NCI-H1417 treated with DMSO at 0.1 percent for 48 hours (cell line): ENCODE data around the gene BPIFB2.

ENCODE experiments used
- DNase-seq: peaks from one replicate; lab custom pipeline; 2025; lab: John Stamatoyannopoulos, UW

Gene BPIFB2

GRCh38 chr20:33022694-33023438 is 15.4 kb downstream of the BPIFB2 start:
- no peak for DNase-seq

GRCh38 chr20:33023439-33024242 is 16.1 kb downstream of the BPIFB2 start:
- DNase-seq, result no peak

GRCh38 chr20:33024243-33024560 is 16.7 kb downstream of the BPIFB2 start:
- no peak for DNase-seq

- DNase-seq, result no peak
Measured at GRCh38 chr20:33024609-33025317, 17.3 kb downstream of the BPIFB2 start.

- DNase-seq, result no peak
Measured at GRCh38 chr20:33025318-33025876, 17.9 kb downstream of the BPIFB2 start.

- no peak for DNase-seq
Measured at GRCh38 chr20:33026072-33026778, 18.7 kb downstream of the BPIFB2 start.

GRCh38 chr20:33026779-33027759 is 19.6 kb downstream of the BPIFB2 start:
- no peak for DNase-seq

GRCh38 chr20:33027769-33028751 is 20.6 kb downstream of the BPIFB2 start:
- DNase-seq, result no peak

- no peak for DNase-seq
Measured at GRCh38 chr20:33028875-33029274, 21.4 kb downstream of the BPIFB2 start.

GRCh38 chr20:33030076-33030475 is 22.6 kb downstream of the BPIFB2 start:
- DNase-seq, result no peak

- DNase-seq, result no peak
Measured at GRCh38 chr20:33030569-33030968, 23.1 kb downstream of the BPIFB2 start.

- DNase-seq, result no peak
Measured at GRCh38 chr20:33031531-33031930, 24.0 kb downstream of the BPIFB2 start, which contains the start of gene BPIFB6. BPIFB6 (plus strand) TSS chr20:33031648; CDS start chr20:33031648, 0 bp downstream.

- DNase-seq, result no peak
Measured at GRCh38 chr20:33032555-33032954, 25.1 kb downstream of the BPIFB2 start.

- no peak for DNase-seq
Measured at GRCh38 chr20:33033381-33033780, 25.9 kb downstream of the BPIFB2 start.

- DNase-seq, result no peak
Measured at GRCh38 chr20:33034115-33034514, 26.6 kb downstream of the BPIFB2 start.

- DNase-seq, result no peak
Measured at GRCh38 chr20:33034901-33035492, 27.5 kb downstream of the BPIFB2 start.

GRCh38 chr20:33037456-33037855 is 30.0 kb downstream of the BPIFB2 start:
- DNase-seq, result no peak

GRCh38 chr20:33038243-33038642 is 30.7 kb downstream of the BPIFB2 start:
- DNase-seq, result no peak

- no peak for DNase-seq
Measured at GRCh38 chr20:33042430-33042829, 34.9 kb downstream of the BPIFB2 start.
